Prostate gland (tissue), 2 donors: ENCODE data around the gene CAB39L.

Experiments
- POLR2A ChIP-seq: fragments of 450-650 bp; IDR thresholded peaks from one replicate; pipeline ENCODE4 v1.6.1; 2016; ENCODE audit warnings: antibody characterized with exemption, mild to moderate bottlenecking
- POLR2AphosphoS5 ChIP-seq: sonication (generic); formaldehyde crosslinking; IDR thresholded peaks from one replicate; pipeline ENCODE4 v1.6.1; 2017; ENCODE audit warnings: antibody characterized with exemption
- TF ChIP-seq, protein P1 (sequence below), 4 experiments: fragments of 200-600 bp in 2 of 4; fragments of 450-650 bp in 2 of 4; sonication (generic) in 2 of 4; IDR thresholded peaks; 1 replicate in 3 of 4; 2 replicates in 1 of 4; pipeline ENCODE4 v1.5.1; 2016 to 2019; ENCODE audit warnings: antibody characterized with exemption in 4 of 4, mild to moderate bottlenecking in 2 of 4, moderate library complexity in 2 of 4

- TF ChIP-seq POLR2A = no peak
- TF ChIP-seq POLR2AphosphoS5 = no peak
- TF ChIP-seq, protein P1, sequence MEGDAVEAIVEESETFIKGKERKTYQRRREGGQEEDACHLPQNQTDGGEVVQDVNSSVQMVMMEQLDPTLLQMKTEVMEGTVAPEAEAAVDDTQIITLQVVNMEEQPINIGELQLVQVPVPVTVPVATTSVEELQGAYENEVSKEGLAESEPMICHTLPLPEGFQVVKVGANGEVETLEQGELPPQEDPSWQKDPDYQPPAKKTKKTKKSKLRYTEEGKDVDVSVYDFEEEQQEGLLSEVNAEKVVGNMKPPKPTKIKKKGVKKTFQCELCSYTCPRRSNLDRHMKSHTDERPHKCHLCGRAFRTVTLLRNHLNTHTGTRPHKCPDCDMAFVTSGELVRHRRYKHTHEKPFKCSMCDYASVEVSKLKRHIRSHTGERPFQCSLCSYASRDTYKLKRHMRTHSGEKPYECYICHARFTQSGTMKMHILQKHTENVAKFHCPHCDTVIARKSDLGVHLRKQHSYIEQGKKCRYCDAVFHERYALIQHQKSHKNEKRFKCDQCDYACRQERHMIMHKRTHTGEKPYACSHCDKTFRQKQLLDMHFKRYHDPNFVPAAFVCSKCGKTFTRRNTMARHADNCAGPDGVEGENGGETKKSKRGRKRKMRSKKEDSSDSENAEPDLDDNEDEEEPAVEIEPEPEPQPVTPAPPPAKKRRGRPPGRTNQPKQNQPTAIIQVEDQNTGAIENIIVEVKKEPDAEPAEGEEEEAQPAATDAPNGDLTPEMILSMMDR (IDR thresholded peaks at IDR 0.05) = no peak
Observed at GRCh38 chr13:49453465-49453864, 9.6 kb upstream of the CAB39L start.
